K562 (cell line): ENCODE data around the gene PHF5A. TPM values are rescaled to one million over a fixed set of nuclear protein-coding genes. Genes with fewer than 3 reads are reported as not detected.

Experiments
- ATAC-seq: fragments of 200-7000 bp; cut with Tn5 transposase; 3 replicates; pipeline ENCODE4 v1.9.1; 2020; ENCODE audit warnings: moderate library complexity
- BruUV-seq: library from RNA; stranded (reverse); fragments of 400-500 nt; replicated peaks from 2 replicates; lab custom pipeline; 2021; lab: Mats Ljungman, UMichigan
- CTCF ChIA-PET: fragments of 300-600 bp; formaldehyde crosslinking; extraction: SDS; loops from one replicate; lab custom pipeline; 2021; ENCODE audit warnings: low intra/inter-chr PET ratio; lab: Yijun Ruan, JAX
- POLR2A ChIA-PET: fragments of 300-600, 350-650 bp; sonication (Branson Sonifier 250); formaldehyde crosslinking; extraction: SDS; loops from one replicate; lab custom pipeline; 2021; ENCODE audit warnings: antibody characterized with exemption, inconsistent platforms; lab: Yijun Ruan, JAX
- DNase-seq, 4 experiments: peaks; one replicate each; pipeline versions ENCODE4 v3.0.0 to v3.0.0-alpha.2; 2011 to 2018; ENCODE audit warnings: low spot score in 3 of 4, mixed read lengths in 3 of 4; ENCODE audit errors: extremely low read depth in 1 of 4
- FAIRE-seq: peaks from 2 replicates; lab custom pipeline; 2011; peaks lifted over from hg19 to GRCh38; lab: Jason Lieb, UNC
- H2AFZ ChIP-seq: 2 replicates; pipeline ENCODE4 v1.6.0; 2011; ENCODE audit warnings: low read depth, low read length, control low read depth, inconsistent platforms
- H3K27ac ChIP-seq: fragments of 200-600 bp; 3 replicates; pipeline ENCODE4 v1.8.0; 2011; ENCODE audit warnings: low read depth, mild to moderate bottlenecking, control low read depth, inconsistent platforms, low read length, moderate library complexity, mixed read lengths; ENCODE audit errors: extremely low read depth
- H3K27me3 ChIP-seq, 2 experiments: fragments of 300-600 bp in 1 of 2; 2 replicates in 1 of 2; 3 replicates in 1 of 2; pipeline versions ENCODE4 v1.6.0 to v1.8.0; 2011; ENCODE audit warnings: inconsistent platforms in 2 of 2, low read length in 2 of 2, mild to moderate bottlenecking in 1 of 2, mixed read lengths in 1 of 2, moderate library complexity in 1 of 2; ENCODE audit not compliant: control insufficient read depth in 2 of 2, insufficient read depth in 2 of 2
- H3K36me3 ChIP-seq: fragments of 300-600 bp; 3 replicates; pipeline ENCODE4 v1.8.0; 2011; ENCODE audit warnings: mild to moderate bottlenecking, low read length, inconsistent platforms; ENCODE audit not compliant: control insufficient read depth, insufficient read depth
- H3K4me1 ChIP-seq, 2 experiments: fragments of 200-600 bp in 1 of 2; replicated peaks in 1 of 2; 2 replicates in 1 of 2; 3 replicates in 1 of 2; pipeline versions ENCODE4 v1.5.1 to v1.8.0; 2011; ENCODE audit warnings: inconsistent platforms in 2 of 2, low read length in 2 of 2, mild to moderate bottlenecking in 1 of 2, mixed read lengths in 1 of 2, moderate library complexity in 1 of 2; ENCODE audit not compliant: control insufficient read depth in 2 of 2, insufficient read depth in 2 of 2
- H3K4me2 ChIP-seq: 2 replicates; pipeline ENCODE4 v1.6.1; 2011; ENCODE audit warnings: low read length, control low read depth, inconsistent platforms, mixed read lengths; ENCODE audit not compliant: insufficient read depth
- H3K4me3 ChIP-seq: fragments of 200-600 bp; sonication (generic), shearing (Covaris generic); 2 replicates; pipeline ENCODE4 v1.5.1; 2016; ENCODE audit warnings: control low read depth, inconsistent platforms
- H3K79me2 ChIP-seq: fragments of 200-600 bp; 3 replicates; pipeline ENCODE4 v1.8.0; 2011; ENCODE audit warnings: low read length, inconsistent platforms; ENCODE audit not compliant: control insufficient read depth, insufficient read depth
- H3K9ac ChIP-seq, 2 experiments: 2 replicates each; pipeline versions ENCODE4 v1.6.0 to v1.6.1; 2011; ENCODE audit warnings: low read depth in 2 of 2, low read length in 2 of 2, control low read depth in 1 of 2, inconsistent platforms in 1 of 2, mild to moderate bottlenecking in 1 of 2, mixed read lengths in 1 of 2; ENCODE audit not compliant: insufficient read depth in 1 of 2
- H3K9me1 ChIP-seq: one replicate; pipeline ENCODE4 v1.6.0; 2011; ENCODE audit warnings: inconsistent platforms, mild to moderate bottlenecking, low read length, moderate library complexity; ENCODE audit not compliant: control insufficient read depth, insufficient read depth
- H3K9me3 ChIP-seq: replicated peaks from 2 replicates; pipeline ENCODE4 v1.5.1; 2011; ENCODE audit warnings: low read depth, low read length, inconsistent platforms; ENCODE audit not compliant: control insufficient read depth, insufficient read depth
- H4K20me1 ChIP-seq: replicated peaks from 2 replicates; pipeline ENCODE4 v1.6.1; 2011; ENCODE audit warnings: low read length, inconsistent platforms, mixed read lengths; ENCODE audit not compliant: control insufficient read depth, insufficient read depth
- CBFA2T3 ChIP-seq: fragments of 450-650 bp; IDR thresholded peaks from 2 replicates; pipeline ENCODE4 v1.6.1; 2017
- NR2F6 ChIP-seq: fragments of 450-650 bp; formaldehyde crosslinking; IDR thresholded peaks from 2 replicates; pipeline ENCODE4 v1.4.0; 2020; ENCODE audit warnings: mild to moderate bottlenecking
- ZNF197 ChIP-seq: fragments of 200-800 bp; sonication (Bioruptor generic); IDR thresholded peaks from 2 replicates; pipeline ENCODE4 v1.6.1; 2016; ENCODE audit warnings: low read depth, missing genetic modification characterization, missing compliant biosample characterization
- ZNF316 ChIP-seq: fragments of 450-650 bp; IDR thresholded peaks from 2 replicates; pipeline ENCODE4 v1.6.1; 2016
- ZNF717 ChIP-seq: fragments of 250-450 bp; sonication (Bioruptor Pico); IDR thresholded peaks from 2 replicates; pipeline ENCODE4 v1.5.0; 2021
- WGBS: fragments of 100-300 bp; shearing (Covaris generic); methylation state at CpG from one replicate; pipeline ENCODE4 v1.1.6; 2016; ENCODE audit warnings: low coverage, mixed read lengths; ENCODE audit not compliant: insufficient coverage; ENCODE audit errors: missing lambda C conversion rate; 5-methylcytosine and 5-hydroxymethylcytosine counted together
- in situ Hi-C: fragments of 300-500 bp; cut with MboI; formaldehyde crosslinking; loops from 4 replicates; pipeline ENCODE4 v1.15.0; 2018; ENCODE audit warnings: inconsistent platforms, mixed read lengths
- intact Hi-C: fragments of 100-400 bp; cut with micrococcal nuclease; formaldehyde crosslinking; loops from 2 replicates; pipeline ENCODE4 v1.14.2; 2022
- polyA plus RNA-seq, 8 experiments: library from polyadenylated mRNA; depleted of rRNA in 4 of 8; stranded (reverse) in 5 of 8; unstranded in 3 of 8; fragments of >200 nt; fragmentation: Nextera tagmentation in 2 of 8; fragmentation: Illumina TruSeq in 1 of 8; extraction: Ambion mirVana in 2 of 8; extraction: Trizol in 1 of 8; gene quantifications; 2 replicates each; pipeline versions ENCODE4 v1.2.1 to v1.2.3, GENCODE V29; 2011 to 2014; ENCODE audit warnings: inconsistent platforms in 1 of 8, missing spikeins in 1 of 8
- total RNA-seq, 7 experiments: library from RNA; depleted of rRNA in 6 of 7; stranded (reverse); fragments of >200 nt in 6 of 7; fragmentation: Illumina TruSeq in 2 of 7; extraction: Trizol in 2 of 7; gene quantifications; 2 replicates each; pipeline versions ENCODE4 v1.2.1 to v1.2.3, GENCODE V29; 2011 to 2021; ENCODE audit warnings: low replicate concordance in 1 of 7
- TF ChIP-seq, protein P1 (sequence below): fragments of 250-450 bp; sonication (Bioruptor Pico); IDR thresholded peaks from 2 replicates; pipeline ENCODE4 v1.8.0; 2022; ENCODE audit warnings: moderate library complexity, mild to moderate bottlenecking, inconsistent platforms
- TF ChIP-seq, protein P2 (sequence below): fragments of 450-650 bp; IDR thresholded peaks from 2 replicates; pipeline ENCODE4 v1.6.1; 2016; ENCODE audit warnings: mild to moderate bottlenecking
- TF ChIP-seq, protein P3 (sequence below): fragments of 250-450 bp; sonication (Bioruptor Pico); IDR thresholded peaks from 2 replicates; pipeline ENCODE4 v1.8.0; 2021; ENCODE audit warnings: borderline replicate concordance, mild to moderate bottlenecking, moderate library complexity; ENCODE audit not compliant: poor library complexity, severe bottlenecking
- TF ChIP-seq, protein P4 (sequence below): sonication (generic); formaldehyde crosslinking; IDR thresholded peaks from 2 replicates; pipeline ENCODE4 v1.4.0; 2020; ENCODE audit warnings: mild to moderate bottlenecking, missing genetic modification reagents
- TF ChIP-seq, protein P5 (sequence below): fragments of 250-450 bp; sonication (Bioruptor Pico); IDR thresholded peaks from 2 replicates; pipeline ENCODE4 v1.5.0; 2021; ENCODE audit warnings: mild to moderate bottlenecking, borderline replicate concordance

Gene PHF5A
- total and polyA plus RNA-seq, 9 of the 15 experiments (the other 6 are each of a cell fraction or from before 2014, with no cell fraction given) = 14.2 to 144 (median 101) TPM

- H4K20me1 ChIP-seq = peaks cover 12% of the 10 kb centered on the region; the same call in 1 of the 2 replicates
- TF ChIP-seq, protein P1, sequence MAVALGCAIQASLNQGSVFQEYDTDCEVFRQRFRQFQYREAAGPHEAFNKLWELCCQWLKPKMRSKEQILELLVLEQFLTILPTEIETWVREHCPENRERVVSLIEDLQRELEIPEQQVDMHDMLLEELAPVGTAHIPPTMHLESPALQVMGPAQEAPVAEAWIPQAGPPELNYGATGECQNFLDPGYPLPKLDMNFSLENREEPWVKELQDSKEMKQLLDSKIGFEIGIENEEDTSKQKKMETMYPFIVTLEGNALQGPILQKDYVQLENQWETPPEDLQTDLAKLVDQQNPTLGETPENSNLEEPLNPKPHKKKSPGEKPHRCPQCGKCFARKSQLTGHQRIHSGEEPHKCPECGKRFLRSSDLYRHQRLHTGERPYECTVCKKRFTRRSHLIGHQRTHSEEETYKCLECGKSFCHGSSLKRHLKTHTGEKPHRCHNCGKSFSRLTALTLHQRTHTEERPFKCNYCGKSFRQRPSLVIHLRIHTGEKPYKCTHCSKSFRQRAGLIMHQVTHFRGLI = no peak
- TF ChIP-seq ZNF197 (CRISPR knock-in tag) (no peak), NR2F6 (CRISPR knock-in tag) (no peak), CBFA2T3 (no peak), ZNF717 (CRISPR knock-in tag) (no peak), ZNF316 (no peak)
- TF ChIP-seq, protein P2, sequence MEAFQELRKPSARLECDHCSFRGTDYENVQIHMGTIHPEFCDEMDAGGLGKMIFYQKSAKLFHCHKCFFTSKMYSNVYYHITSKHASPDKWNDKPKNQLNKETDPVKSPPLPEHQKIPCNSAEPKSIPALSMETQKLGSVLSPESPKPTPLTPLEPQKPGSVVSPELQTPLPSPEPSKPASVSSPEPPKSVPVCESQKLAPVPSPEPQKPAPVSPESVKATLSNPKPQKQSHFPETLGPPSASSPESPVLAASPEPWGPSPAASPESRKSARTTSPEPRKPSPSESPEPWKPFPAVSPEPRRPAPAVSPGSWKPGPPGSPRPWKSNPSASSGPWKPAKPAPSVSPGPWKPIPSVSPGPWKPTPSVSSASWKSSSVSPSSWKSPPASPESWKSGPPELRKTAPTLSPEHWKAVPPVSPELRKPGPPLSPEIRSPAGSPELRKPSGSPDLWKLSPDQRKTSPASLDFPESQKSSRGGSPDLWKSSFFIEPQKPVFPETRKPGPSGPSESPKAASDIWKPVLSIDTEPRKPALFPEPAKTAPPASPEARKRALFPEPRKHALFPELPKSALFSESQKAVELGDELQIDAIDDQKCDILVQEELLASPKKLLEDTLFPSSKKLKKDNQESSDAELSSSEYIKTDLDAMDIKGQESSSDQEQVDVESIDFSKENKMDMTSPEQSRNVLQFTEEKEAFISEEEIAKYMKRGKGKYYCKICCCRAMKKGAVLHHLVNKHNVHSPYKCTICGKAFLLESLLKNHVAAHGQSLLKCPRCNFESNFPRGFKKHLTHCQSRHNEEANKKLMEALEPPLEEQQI = no peak
- TF ChIP-seq, protein P3, sequence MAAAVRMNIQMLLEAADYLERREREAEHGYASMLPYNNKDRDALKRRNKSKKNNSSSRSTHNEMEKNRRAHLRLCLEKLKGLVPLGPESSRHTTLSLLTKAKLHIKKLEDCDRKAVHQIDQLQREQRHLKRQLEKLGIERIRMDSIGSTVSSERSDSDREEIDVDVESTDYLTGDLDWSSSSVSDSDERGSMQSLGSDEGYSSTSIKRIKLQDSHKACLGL (CRISPR knock-in tag) = no peak
- TF ChIP-seq, protein P4, sequence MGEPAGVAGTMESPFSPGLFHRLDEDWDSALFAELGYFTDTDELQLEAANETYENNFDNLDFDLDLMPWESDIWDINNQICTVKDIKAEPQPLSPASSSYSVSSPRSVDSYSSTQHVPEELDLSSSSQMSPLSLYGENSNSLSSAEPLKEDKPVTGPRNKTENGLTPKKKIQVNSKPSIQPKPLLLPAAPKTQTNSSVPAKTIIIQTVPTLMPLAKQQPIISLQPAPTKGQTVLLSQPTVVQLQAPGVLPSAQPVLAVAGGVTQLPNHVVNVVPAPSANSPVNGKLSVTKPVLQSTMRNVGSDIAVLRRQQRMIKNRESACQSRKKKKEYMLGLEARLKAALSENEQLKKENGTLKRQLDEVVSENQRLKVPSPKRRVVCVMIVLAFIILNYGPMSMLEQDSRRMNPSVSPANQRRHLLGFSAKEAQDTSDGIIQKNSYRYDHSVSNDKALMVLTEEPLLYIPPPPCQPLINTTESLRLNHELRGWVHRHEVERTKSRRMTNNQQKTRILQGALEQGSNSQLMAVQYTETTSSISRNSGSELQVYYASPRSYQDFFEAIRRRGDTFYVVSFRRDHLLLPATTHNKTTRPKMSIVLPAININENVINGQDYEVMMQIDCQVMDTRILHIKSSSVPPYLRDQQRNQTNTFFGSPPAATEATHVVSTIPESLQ (CRISPR knock-in tag) = no peak
- TF ChIP-seq, protein P5, sequence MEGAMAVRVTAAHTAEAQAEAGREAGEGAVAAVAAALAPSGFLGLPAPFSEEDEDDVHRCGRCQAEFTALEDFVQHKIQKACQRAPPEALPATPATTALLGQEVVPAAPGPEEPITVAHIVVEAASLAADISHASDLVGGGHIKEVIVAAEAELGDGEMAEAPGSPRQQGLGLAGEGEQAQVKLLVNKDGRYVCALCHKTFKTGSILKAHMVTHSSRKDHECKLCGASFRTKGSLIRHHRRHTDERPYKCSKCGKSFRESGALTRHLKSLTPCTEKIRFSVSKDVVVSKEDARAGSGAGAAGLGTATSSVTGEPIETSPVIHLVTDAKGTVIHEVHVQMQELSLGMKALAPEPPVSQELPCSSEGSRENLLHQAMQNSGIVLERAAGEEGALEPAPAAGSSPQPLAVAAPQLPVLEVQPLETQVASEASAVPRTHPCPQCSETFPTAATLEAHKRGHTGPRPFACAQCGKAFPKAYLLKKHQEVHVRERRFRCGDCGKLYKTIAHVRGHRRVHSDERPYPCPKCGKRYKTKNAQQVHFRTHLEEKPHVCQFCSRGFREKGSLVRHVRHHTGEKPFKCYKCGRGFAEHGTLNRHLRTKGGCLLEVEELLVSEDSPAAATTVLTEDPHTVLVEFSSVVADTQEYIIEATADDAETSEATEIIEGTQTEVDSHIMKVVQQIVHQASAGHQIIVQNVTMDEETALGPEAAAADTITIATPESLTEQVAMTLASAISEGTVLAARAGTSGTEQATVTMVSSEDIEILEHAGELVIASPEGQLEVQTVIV (CRISPR knock-in tag) = no peak
- ChIA-PET POLR2A (interaction anchor here (0.8 kb wide), 1 partner anchor 13 kb away, joined by 4 read pairs; no protein-coding TSS in a partner anchor), CTCF (no interaction called here)
- H3K79me2 ChIP-seq = peaks cover 46% of the 10 kb centered on the region
- in situ Hi-C loops (no loop called here), intact Hi-C loops (no loop called here)
- H3K9me1 ChIP-seq = no peaks in the 10 kb centered on the region
- no peak overlapping the region for H3K9ac ChIP-seq
- H3K9me3 ChIP-seq = no peaks in the 10 kb centered on the region
- no TSS peak for BruUV-seq
- H3K36me3 ChIP-seq = peaks cover 62% of the 10 kb centered on the region; the same call in 2 of the 3 replicates
- H3K27me3 ChIP-seq = no peaks in the 10 kb centered on the region
- WGBS = 89% methylated on average over 7 of the region's 7 CpGs
- ATAC-seq (no peak), FAIRE-seq (no peak), DNase-seq (no peak)
- no peak overlapping the region for H3K4me2 ChIP-seq
- H3K4me3 ChIP-seq = no peak overlapping the region
- H2AFZ ChIP-seq = no peak overlapping the region
- no peak overlapping the region for H3K27ac ChIP-seq
- H3K4me1 ChIP-seq = no peaks in the 10 kb centered on the region; a peak in 2 of 5 replicates
These were observed 31.8 kb upstream of the PHF5A start for GRCh38 chr22:41500303-41500702.
